ENCODE measurements around the gene SLC16A14.
"Not testable (repeated sequence)": the region's sequence is repeated elsewhere in the genome, so short reads cannot be mapped to it uniquely, and the experiment has no call there.

The SLC16A14 gene, protein sequence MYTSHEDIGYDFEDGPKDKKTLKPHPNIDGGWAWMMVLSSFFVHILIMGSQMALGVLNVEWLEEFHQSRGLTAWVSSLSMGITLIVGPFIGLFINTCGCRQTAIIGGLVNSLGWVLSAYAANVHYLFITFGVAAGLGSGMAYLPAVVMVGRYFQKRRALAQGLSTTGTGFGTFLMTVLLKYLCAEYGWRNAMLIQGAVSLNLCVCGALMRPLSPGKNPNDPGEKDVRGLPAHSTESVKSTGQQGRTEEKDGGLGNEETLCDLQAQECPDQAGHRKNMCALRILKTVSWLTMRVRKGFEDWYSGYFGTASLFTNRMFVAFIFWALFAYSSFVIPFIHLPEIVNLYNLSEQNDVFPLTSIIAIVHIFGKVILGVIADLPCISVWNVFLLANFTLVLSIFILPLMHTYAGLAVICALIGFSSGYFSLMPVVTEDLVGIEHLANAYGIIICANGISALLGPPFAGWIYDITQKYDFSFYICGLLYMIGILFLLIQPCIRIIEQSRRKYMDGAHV

DNA sequence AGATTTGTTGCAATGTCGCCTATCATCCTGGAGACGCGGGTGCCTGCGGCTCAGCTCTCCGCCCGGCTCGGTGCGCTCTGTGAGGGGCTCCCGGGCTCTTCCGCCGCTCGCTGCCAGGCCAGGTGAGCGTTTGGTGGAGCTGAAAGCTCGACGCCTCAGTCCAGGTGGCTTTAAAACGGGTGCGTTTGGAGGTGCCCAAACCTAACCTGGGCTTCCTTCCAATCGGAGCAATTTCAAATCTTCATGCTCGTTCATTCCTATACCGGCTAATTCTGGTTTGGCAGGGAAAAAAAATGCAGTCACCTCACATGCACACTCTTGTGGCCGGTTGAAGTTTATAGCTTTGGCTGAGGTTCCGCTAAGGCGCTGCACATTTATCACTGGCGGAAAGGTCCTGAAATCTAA is at the start of gene SLC16A14:
Gene SLC16A14 (minus strand): TSS at position 274 of the 405 bp plus-strand sequence. CDS start 9,572 bp downstream, outside the sequence.
- DNase-seq, result peak; percentile 58

DNA sequence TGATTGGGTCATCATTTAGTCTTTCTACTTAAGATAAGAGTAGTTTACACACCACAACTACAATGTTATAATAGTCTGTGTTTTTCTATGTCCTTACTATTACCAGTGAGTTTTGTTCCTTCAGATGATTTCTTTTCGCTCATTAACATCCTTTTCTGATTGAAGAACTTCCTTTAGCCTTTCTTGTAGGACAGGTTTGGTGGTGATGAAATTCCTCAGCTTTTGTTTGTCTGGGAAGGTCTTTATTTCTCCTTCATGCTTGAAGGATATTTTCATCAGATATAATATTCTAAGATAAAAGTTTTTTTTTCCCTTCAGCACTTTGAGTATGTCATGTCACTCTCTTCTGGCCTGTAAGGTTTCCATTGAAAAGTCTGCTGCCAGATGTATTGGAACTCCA is 38.0 kb upstream of the SLC16A14 start:
- DNase-seq, result no peak

DNA sequence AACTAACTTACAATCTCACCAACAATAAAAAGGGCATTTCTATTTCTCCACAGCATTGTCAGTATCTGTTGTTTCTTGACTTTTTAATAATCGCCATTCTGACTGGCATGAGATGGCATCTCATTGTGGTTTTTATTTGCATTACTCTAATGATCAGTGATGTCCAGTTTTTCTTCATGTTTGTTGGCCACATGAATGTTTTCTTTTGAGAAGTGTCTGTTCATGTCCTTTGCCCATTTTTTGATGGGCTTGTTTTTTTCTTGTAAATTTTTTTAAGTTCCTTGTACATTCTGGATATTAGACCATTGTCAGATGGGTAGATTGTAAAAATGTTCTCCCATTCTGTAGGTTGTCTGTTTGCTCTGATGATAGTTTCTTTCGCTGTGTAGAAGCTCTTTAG is 33.2 kb upstream of the SLC16A14 start:
- DNase-seq, result not testable (repeated sequence)

DNA sequence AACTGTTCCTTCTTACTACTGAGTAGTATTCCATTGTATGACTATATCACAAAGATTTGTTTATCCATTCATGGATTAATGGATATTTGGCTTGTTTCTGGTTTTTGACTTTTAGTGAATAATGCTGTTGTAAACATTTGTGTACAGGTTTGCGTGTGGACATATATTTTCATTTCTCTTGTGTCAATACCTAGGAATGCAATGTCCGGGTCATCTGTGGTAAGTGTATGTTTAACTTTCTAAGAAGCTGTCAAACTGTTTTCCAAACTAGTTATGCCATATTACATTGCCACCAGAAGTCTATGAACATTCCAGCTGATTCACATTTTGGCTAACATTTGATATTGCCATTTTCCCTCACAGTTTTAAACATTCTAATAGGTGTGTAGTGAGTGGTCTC is 29.1 kb upstream of the SLC16A14 start:
- no peak for DNase-seq

DNA sequence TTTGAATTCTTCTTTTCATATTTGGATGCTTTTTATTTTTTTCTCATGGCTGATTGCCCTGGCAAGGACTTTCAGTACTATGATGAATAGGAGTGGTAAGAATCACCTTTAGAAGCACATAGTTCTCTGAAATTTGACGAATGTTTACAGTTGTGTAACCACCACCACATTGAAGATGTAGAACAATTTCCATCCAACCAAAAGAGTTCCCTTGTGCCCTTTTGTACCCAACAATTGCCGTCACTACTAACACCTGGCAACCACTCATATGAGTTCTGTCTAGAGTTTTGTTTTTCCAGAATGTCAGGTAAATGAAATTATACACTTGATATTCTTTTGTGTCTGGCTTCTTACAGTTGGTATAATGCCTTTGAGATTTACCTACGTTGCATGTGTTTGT is 28.7 kb upstream of the SLC16A14 start:
- DNase-seq, result no peak

DNA sequence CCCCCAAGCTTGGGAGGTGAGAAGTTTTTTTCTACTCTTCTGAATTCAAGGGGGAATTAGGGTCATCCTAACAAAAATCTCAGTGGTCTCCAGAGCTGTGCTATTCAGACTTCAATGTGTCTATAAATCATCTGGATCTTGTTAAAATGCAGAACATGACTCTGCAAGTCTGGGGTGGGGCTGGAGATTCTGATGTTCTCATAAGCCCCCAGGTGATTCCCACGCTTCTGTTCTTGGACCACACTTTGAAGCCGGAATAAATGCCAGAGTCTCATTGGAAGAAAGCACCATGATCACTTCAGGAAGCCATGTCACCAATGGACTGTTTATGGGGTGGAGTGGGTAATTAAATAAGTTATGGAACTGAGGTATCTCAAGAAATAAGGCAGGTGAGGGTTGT is 22.2 kb upstream of the SLC16A14 start:
- DNase-seq, result no peak

DNA sequence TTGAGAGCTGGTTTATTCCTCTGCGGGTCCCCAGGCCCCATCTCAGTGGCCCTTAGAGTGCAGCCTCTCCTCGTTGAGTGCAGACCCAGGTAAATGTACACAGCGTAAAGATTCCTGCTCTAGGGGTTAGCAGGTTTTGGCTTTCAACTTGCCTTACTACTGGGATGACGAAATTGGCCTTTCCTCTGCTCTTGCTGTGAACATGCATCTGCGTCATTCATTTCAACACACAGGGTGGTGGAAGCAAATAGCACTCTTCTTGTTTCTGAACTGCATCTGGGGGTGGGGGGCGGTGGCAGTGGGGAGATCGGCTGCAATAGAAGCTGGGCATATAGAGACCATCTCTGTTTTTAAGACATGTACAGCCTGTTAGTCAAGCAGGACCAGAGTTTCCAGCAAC is 16.5 kb upstream of the SLC16A14 start:
- DNase-seq, result no peak

DNA sequence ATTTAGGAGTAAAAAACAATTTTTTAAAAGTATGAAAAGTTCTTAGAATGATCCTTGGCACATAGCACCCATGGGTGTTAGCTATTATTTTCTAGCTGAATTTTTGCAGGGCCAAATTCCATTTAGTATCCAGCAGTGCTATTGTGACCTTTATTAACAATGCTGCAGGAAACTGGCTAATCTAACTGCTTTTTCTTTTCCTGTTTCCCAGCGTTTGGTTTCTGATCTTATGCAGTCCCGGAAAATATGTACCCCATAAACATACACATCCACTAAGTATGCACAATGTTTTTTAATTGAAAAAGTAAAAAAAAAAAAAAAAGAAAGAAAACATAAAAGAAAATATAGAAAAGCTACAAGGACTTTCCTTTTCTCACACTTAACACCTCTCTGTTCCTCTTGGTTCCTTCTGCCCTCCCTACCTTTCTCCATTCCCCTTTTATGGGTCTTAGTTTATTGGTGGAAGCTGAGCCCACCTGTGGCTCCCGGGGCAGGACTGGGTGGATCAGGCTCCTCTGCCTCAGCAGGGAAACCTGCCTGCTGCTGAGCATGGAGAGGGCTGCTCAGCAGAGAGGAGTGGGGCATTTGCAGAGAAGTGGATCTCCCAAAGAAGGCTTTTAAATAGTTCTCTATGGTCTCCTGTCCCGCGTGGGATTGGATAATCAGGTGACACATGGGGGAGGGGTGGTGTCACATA is 9.3 kb upstream of the SLC16A14 start:
- DNase-seq, result no peak

DNA sequence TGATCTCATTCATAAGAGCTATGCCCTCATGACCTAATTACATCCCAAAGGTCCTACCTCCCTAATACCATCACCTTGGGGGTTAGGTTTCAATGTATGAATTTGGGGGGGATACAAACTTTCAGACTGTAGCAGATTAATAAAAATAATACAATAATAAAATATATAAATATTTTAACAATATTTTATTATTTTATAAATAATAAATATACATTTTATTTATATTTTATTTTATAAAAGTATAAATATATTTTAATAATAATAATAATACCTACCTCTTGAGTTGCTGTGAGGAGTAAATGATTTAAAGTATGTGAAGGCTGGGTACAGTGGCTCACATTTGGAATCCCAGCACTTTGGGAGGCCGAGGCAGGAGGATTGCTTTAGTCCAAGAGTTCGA is 8.1 kb upstream of the SLC16A14 start:
- no peak for DNase-seq

DNA sequence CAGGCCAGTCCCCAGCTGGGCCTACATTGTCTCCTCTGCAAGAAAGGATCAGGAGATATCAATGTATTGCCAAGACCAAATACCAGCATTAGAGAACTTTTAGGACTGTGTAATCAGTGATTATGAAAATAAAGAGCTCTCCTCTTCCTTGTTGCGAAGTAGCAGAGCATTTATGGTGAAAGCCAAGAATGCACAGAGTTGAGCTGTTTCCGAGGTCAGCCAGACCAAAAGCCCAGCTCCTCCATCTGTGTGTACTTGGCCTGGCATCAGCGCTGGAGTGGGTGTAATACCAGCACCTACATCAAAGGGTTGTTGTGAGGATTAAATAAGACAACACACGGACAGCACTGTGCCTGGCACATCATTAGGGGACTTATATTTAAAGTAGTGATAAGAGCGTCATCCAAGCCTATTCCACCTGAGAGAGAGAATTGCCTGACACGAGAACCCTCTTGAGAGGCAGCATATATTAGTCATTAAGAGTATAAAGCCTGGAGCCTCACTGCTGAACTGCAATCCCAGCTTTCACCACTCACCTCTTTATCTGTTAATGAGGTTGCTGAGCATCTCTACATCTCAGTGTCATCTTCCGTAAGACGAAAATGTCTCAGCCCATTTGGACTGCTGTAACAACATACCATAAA is 7.4 kb upstream of the SLC16A14 start:
- no peak for DNase-seq

DNA sequence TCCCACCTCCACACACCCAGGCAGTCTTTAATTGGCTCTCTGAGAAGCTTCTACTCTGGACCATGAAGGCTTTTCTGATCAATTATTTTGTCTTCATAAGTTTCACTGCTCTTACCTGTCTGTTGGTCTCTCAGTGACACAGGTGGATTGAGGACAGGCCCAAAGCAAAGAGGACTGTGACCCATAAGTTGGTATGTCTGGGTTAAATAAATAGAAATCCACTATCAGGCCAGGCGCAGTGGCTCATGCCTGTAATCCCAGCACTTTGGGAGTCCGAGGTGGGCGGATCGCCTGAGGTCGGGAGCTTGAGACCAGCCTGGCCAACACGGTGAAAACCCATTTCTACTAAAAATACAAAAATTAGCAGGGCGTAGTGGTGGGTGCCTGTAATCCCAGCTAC is 2.7 kb upstream of the SLC16A14 start:
- DNase-seq, result no peak

DNA sequence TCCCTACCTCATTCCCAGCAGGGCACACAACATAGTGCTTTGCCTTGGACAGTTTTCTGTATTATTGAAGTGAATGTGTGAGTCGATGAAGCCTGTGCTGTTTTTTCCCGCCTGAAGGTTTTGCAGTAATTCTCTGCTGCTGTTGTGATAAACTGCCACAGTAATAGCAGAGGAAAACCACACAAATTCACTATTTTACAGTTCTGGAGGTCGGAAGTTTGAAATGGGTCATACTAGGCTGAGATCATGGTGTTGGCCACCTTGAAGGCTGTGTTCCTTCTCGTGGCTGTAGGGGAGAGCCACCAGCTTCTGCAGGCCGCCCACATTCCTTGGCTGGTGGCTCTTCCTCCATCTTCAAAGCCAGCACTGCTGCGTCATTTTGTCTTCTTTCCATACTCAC is 678 bp upstream of the SLC16A14 start:
- DNase-seq, result no peak

DNA sequence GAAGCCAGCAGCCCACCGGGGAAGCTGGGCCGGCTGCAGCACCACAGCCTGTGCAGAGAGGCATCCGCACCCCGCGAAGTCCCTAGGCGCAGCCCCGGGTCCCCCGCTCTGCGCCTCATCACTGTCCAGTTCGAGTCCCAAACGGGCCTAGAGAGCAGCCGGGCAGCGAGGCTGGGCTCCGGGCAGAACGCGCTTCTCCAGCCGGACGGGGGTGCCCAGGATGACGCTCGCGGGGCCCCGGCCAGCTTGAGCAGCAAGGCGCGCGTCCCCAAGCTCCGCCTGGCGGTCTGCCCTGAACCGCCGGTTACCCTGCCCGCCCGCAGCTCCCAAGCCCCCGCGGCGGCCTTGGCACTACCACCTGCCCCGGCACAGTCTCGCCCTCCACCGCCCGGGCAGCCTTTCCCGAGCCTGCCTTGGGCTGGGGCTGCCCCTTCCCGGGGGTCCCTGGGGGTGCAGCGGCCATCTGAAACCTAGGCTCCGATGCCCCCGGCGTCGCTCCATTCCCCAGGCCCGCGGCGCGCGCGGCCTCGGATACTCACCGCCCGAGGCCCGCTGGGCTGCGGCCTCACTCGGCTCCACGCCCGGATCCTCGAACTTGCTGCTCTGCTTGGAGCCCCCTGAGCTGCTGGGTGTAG is 591 bp downstream of the SLC16A14 start:
- DNase-seq, result peak; percentile 16

DNA sequence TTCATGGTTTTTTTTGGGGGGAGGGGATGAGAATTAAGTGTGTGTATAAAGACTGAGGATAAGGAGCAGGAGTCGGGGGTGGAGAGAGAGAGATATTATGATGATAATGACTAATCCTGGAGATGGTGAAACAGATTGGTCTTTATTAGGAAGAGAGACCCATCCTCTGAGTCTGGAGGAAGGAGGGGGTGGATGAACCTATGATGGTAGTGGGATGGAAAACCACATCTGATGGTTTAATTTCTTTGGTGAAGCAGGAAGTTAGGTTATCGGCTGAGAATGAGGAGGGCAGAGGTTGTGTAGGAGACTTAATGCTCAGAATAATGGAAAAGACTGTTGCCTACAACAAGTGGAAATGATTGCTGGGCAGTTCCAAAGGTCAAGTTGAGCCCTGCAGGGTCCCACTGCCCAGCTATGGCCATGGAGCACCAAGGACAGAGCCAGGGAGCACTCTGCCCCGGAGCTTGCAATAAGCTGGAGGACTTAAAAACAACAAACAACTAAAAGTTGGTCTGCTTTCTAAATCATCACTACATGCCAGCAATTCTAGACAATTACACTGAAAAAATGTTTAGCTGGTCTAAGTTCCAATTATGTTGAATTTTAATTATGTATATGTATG is 7.9 kb downstream of the SLC16A14 start:
- no peak for DNase-seq

DNA sequence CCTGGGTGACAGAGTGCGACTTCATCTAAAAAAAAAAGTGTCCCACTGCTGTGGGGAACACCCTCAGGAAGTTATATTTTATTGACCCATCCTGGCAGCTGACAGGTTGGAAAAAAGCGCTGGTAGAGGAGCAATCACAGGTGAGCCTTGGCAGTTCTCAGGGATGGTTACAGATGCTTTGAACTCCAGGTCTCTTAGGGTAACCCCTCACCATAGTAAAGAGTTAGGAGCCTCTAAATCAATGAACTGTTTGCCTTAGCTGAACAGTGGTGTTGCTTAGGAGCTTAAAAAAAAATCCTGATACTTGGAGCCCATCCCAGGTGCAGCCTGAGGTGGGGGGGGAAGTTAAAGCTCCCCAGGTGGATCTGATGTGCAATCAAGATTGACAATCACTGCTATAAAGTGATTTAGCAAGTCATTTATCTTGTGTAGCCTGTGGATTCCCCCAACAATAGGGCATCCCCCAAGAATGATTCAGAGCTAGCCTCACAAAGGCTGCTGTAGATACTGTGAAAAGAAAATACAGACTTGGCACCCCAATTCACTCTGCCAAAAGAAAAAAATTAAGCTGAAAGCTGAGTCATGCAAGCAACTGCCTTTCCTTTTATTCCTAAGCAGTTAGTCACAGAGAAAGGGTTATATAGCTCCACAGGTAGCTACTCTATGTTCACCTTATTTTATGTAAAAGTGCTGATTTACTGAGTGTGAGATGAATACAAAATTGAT is 14.8 kb downstream of the SLC16A14 start:
- DNase-seq, result peak; percentile 66

DNA sequence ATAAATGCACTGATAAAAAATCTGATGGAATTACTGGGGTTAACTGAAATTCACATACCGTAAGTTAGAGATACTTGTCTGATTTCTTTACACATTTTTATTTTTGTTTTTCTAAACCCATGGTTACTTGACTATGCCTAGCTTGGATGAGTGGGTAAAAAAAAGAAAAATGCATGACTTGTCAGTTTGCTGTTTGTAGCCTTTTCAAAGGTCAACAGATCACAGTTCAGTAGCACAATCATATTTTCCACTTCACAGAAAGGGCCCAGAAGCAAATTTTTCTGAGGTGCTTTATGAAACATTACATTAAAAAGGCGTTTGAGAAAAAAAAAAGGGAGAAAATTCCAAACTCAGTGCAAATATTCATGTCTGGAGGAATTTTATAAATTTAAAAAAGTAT is 16.4 kb downstream of the SLC16A14 start:
- no peak for DNase-seq

DNA sequence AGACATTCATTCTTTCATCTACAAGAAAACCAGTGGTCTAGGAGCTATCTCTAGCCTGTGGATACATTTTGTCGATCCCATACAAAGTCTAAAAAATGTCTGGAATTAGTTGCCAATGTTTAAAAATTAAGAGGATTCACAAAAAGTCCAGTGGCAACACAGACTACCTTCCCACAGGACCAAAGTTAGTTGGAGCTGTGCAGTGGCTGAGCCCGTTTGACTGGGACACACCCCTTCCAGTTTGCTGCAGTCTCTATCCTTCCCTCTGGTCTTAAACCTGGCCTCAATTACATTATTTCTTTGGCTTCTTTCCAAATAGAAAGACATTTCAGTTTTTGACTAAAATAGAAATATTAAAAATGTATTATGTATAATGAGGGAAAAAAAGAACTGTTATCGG is 18.6 kb downstream of the SLC16A14 start:
- no peak for DNase-seq

DNA sequence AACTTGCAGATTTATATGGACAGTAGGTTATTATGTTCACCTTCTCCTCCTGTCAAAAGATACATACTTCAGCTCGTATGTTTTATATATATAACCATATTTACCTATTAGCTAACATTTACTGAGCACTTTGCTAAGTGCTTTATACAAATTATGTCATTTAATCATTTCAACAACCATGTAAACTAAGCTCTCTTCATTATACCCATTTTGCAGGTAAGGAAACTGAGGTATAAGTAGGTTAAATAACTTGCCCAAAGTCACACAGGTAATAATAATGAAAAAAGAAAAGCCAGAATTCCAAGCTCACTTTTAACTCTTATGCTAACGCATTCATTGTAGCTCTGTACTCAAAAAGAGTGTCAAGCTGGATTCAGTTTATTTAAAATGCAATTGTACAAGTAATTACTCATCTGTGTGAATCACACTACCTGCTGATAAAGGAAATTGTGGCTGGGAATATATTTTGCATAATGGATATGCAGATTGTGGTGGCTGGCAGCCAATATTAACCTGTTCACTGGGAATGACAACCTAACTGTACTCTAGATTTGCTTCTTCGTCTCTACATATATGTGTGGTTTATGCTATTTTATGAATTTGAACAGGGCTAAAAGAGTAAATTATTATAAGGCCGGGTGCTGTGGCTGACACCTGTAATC is 20.6 kb downstream of the SLC16A14 start:
- no peak for DNase-seq

DNA sequence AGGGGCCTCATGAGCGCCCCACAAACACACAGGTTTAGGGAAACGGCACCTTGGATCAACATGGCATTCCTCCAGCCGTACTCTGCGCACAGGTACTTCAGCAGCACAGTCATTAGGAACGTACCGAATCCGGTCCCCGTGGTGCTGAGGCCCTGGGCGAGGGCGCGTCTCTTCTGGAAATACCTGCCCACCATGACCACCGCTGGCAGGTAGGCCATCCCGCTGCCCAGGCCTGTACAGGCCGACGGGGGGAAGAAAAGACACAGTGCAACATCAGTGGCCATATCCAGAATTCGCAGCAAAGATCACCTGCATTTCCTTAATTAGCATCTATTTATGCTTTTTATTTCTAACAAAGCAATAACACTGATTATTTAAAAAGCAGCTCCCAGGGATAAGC is 22.2 kb downstream of the SLC16A14 start:
- no peak for DNase-seq

DNA sequence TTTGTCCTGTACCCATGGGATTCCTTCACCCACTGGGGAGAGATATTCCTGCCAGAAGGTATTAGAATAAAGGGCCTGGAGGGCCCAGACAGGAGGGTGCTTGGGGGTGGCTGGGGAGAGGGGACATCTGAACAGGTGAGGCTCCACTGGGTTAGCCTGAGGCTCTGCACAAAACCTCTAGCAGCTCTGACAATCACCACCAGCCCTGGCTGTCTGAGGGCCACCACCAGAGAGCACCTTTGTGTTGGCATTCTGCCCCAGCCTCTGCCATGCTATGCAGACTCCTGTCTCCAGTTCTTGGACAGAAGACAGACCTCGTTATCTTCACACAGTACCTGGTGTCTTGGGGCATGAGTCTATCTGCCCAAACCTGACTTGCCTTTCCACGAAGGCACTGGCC is 25.3 kb downstream of the SLC16A14 start:
- no peak for DNase-seq

DNA sequence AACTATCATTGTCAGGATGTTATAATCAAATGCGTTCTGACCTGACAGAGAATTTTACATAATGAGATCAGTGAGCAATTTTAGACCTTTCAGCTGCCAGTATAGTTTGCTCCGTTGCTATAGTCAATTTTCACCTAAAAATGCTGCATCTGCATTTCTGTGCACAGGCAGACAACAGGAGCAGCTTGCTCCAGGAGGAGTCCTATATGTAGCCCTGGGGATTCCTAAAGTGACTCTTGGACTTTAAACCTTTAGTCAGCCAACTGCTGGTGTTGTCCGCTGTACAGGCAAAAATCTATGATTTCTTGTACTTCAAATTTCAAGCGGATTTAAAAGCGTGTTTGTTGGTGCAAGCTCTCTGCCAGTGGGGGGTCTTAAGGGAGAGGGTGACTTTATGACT is 25.7 kb downstream of the SLC16A14 start:
- DNase-seq, result no peak

DNA sequence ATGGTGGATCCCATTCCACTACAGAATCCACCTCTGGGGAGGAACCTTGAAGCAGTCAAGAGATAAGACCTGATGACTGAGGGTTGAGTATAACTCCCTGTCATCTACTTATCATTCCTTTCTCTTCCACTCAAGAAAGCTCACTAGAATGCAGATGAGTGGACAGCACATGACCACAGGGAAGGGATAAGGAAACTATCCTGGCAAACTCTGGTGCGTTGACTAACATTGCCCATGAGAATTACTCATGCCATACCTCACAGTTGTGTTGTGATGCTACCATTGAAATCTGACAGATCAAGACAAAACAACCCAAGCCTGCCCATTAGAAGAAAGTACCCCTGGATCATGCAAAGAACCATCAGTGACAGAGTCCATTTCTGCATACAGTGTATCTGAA is 26.5 kb downstream of the SLC16A14 start:
- DNase-seq, result no peak

Measured in fibroblast of upper back skin (primary cell).